Glomerular visceral epithelial cell (primary cell): ENCODE measurements around the gene PCYT2.

Experiments
- DNase-seq: peaks from one replicate; pipeline ENCODE4 v3.0.0-alpha.2; 2016; ENCODE audit errors: extremely low spot score

The PCYT2 gene

GRCh38 chr17:81901167-81902022 lies 9.8 kb downstream of the PCYT2 start:
- DNase-seq = no peak

- DNase-seq = no peak
Measured at GRCh38 chr17:81900181-81900820, 10.9 kb downstream of the PCYT2 start.

- no peak for DNase-seq
Measured at GRCh38 chr17:81899514-81900166, 11.6 kb downstream of the PCYT2 start.

GRCh38 chr17:81898885-81899284 lies 12.3 kb downstream of the PCYT2 start:
- DNase-seq = no peak

- peak; percentile 56 for DNase-seq
Measured at GRCh38 chr17:81898029-81898866, 13.0 kb downstream of the PCYT2 start.

GRCh38 chr17:81895400-81895799 lies 15.8 kb downstream of the PCYT2 start:
- no peak for DNase-seq

- no peak for DNase-seq
Measured at GRCh38 chr17:81891303-81891552, 20.0 kb downstream of the PCYT2 start.

- no peak for DNase-seq
Measured at GRCh38 chr17:81890447-81891302, 20.5 kb downstream of the PCYT2 start.

GRCh38 chr17:81889602-81890001 lies 21.6 kb downstream of the PCYT2 start:
- no peak for DNase-seq

- no peak for DNase-seq
Measured at GRCh38 chr17:81888988-81889595, 22.1 kb downstream of the PCYT2 start.

GRCh38 chr17:81888105-81888987 lies 22.9 kb downstream of the PCYT2 start:
- DNase-seq = no peak

- peak; percentile 95 for DNase-seq
Measured at GRCh38 chr17:81885869-81886548, 25.2 kb downstream of the PCYT2 start.

GRCh38 chr17:81885454-81885853 lies 25.7 kb downstream of the PCYT2 start:
- DNase-seq = no peak

- DNase-seq = no peak
Measured at GRCh38 chr17:81884968-81885367, 26.2 kb downstream of the PCYT2 start.

- DNase-seq = no peak
Measured at GRCh38 chr17:81884520-81884919, 26.7 kb downstream of the PCYT2 start.

- no peak for DNase-seq
Measured at GRCh38 chr17:81879121-81879520, 32.1 kb downstream of the PCYT2 start.

- DNase-seq = no peak
Measured at GRCh38 chr17:81878294-81878693, 32.9 kb downstream of the PCYT2 start.

GRCh38 chr17:81877569-81877968 lies 33.6 kb downstream of the PCYT2 start:
- DNase-seq = no peak
